ENCODE data around the gene TOX3. TPM values are rescaled to one million over a fixed set of nuclear protein-coding genes. Genes with fewer than 3 reads are reported as not detected.

TOX3 gene
- total and polyA plus RNA-seq, 2 of the 13 experiments (the other 11 are each of a cell fraction or from before 2014, with no cell fraction given) = 14.5 to 98.6 TPM

DNA sequence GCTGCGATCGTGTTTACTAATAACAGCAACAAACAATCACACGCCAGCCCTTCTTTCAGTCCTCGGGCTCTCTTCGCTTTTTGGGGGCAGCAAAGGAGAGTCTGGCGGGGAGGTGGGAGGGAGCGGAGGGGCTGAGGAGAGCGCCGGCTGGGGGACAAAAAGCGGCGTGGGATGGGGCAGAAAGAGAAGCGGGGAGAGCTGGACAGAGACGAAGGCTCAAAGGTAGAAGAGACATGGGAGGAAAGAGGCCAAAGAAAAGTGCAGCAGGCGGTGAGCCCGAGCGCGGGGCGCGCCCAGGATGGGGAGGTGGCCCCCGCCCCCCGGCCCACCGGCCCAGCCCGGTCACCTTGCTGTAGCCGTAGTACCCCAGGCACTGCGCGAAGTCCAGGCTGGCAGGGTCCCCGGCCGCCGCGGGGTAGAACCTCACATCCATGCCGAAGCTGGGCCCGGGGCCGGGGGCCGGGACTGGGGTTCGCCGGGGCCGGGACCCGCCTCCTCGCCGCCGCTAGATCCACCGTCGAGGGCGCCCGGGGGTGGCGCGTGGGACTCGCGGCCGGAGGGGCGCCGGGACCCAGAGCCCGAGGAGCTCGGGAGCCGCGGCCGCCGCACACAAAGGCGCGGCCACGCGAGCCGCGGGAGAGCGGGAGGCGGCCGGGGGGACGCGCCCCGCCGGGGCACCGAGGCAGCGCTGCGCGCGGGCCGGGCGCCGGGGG is 496 bp downstream of the TOX3 start:
- BruUV-seq (replicated peaks) = no TSS peak
- no peak overlapping the region for H2AFZ ChIP-seq (ENCODE audit: low read length)
- H3K4me3 ChIP-seq (replicated peaks in 1 of 3; ENCODE audit: insufficient read depth in 1 of 3, low read depth in 2 of 3, low read length in 3 of 3) = peak overlapping the region; percentile 91 to 96 (median 92)
- no peak for FAIRE-seq
- DNase-seq (ENCODE audit: low spot score) = no peak
- peak overlapping the region; percentile 67 for H3K27ac ChIP-seq (ENCODE audit: extremely low read length, insufficient read depth, low read length)
- CTCF ChIA-PET (ENCODE audit: low intra/inter-chr PET ratio, low total read pairs) = interaction anchor here (0.9 kb wide), 1 partner anchor 94 kb away, joined by 3 read pairs; no protein-coding TSS in a partner anchor
- peaks cover 39% of the 10 kb centered on the region for H3K4me1 ChIP-seq (ENCODE audit: insufficient read depth, low read length)
- H3K27me3 ChIP-seq (ENCODE audit: control insufficient read depth in 1 of 2, insufficient read depth in 2 of 2, low read length in 2 of 2) = no peaks in the 10 kb centered on the region; a peak in 1 of 5 replicates
- in situ Hi-C loops (cut with HindIII; ENCODE audit: extremely low pct_ligation_motif_present, low pct_unique_long_range_greater_than_20kb) (loop anchor here (5.0 to 10.0 kb wide), 3 partner anchors 54 to 352 kb away; no protein-coding TSS in a partner anchor), intact Hi-C loops (cut with micrococcal nuclease; ENCODE audit: unreplicated experiment) (loop anchor here (5.0 kb wide), 4 partner anchors 66 to 149 kb away; no protein-coding TSS in a partner anchor)
- H3K4me2 ChIP-seq (ENCODE audit: low read depth, low read length) = peak overlapping the region; percentile 74
- POLR2A ChIA-PET = interaction anchor here (1.0 to 4.0 kb wide), 12 partner anchors 8 to 353 kb away, joined by 3 to 65 read pairs (median 12); no protein-coding TSS in a partner anchor
- H3K9me3 ChIP-seq (ENCODE audit: low read length) = no peaks in the 10 kb centered on the region
- H3K9ac ChIP-seq (ENCODE audit: insufficient read depth, low read depth, low read length) = peak overlapping the region; percentile 82
- peaks cover 35% of the 10 kb centered on the region for H4K20me1 ChIP-seq (ENCODE audit: insufficient read depth, low read length)
- H3K79me2 ChIP-seq (ENCODE audit: insufficient read depth, low read length) = peaks cover 51% of the 10 kb centered on the region
- ATAC-seq = peak; percentile 22
- peaks cover 0 to 9% of the 10 kb centered on the region in 2 experiments; a peak in 3 of 5 replicates for H3K36me3 ChIP-seq (replicated peaks in 1 of 2; ENCODE audit: control insufficient read depth in 1 of 2, insufficient read depth in 2 of 2, low read length in 2 of 2)
- under 1% methylated on average over 34 of the region's 79 CpGs for WGBS (ENCODE audit: low lambda C conversion rate)
- TF ChIP-seq ZFY (CRISPR knock-in tag; IDR thresholded peaks at IDR 0.05) = peak; percentile 63
- 0 out of 2 replicates have a peak, but pooled peaks have one; percentile 12 for TF ChIP-seq KDM5B (CRISPR knock-in tag; IDR thresholded peaks at IDR 0.05; ENCODE audit: borderline replicate concordance)
- TF ChIP-seq ATF7-NPFF (CRISPR knock-in tag; IDR thresholded peaks at IDR 0.05; ENCODE audit: low read depth) = peak; percentile 42; the same call in 1 of the 2 replicates
- 0 out of 2 replicates have a peak, but pooled peaks have one; percentile 45 for TF ChIP-seq ZNF724P (CRISPR knock-in tag; IDR thresholded peaks at IDR 0.05; ENCODE audit: borderline replicate concordance)
- peak; percentile 12 for TF ChIP-seq ZNF687 (CRISPR knock-in tag; IDR thresholded peaks at IDR 0.05)
- TF ChIP-seq, protein P1, sequence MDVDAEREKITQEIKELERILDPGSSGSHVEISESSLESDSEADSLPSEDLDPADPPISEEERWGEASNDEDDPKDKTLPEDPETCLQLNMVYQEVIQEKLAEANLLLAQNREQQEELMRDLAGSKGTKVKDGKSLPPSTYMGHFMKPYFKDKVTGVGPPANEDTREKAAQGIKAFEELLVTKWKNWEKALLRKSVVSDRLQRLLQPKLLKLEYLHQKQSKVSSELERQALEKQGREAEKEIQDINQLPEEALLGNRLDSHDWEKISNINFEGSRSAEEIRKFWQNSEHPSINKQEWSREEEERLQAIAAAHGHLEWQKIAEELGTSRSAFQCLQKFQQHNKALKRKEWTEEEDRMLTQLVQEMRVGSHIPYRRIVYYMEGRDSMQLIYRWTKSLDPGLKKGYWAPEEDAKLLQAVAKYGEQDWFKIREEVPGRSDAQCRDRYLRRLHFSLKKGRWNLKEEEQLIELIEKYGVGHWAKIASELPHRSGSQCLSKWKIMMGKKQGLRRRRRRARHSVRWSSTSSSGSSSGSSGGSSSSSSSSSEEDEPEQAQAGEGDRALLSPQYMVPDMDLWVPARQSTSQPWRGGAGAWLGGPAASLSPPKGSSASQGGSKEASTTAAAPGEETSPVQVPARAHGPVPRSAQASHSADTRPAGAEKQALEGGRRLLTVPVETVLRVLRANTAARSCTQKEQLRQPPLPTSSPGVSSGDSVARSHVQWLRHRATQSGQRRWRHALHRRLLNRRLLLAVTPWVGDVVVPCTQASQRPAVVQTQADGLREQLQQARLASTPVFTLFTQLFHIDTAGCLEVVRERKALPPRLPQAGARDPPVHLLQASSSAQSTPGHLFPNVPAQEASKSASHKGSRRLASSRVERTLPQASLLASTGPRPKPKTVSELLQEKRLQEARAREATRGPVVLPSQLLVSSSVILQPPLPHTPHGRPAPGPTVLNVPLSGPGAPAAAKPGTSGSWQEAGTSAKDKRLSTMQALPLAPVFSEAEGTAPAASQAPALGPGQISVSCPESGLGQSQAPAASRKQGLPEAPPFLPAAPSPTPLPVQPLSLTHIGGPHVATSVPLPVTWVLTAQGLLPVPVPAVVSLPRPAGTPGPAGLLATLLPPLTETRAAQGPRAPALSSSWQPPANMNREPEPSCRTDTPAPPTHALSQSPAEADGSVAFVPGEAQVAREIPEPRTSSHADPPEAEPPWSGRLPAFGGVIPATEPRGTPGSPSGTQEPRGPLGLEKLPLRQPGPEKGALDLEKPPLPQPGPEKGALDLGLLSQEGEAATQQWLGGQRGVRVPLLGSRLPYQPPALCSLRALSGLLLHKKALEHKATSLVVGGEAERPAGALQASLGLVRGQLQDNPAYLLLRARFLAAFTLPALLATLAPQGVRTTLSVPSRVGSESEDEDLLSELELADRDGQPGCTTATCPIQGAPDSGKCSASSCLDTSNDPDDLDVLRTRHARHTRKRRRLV (CRISPR knock-in tag; IDR thresholded peaks at IDR 0.05) = no peak
- TF ChIP-seq ZNF564 (CRISPR knock-in tag; IDR thresholded peaks at IDR 0.05) = 0 out of 2 replicates have a peak, but pooled peaks have one; percentile 40
- TF ChIP-seq ZNF777 (CRISPR knock-in tag; IDR thresholded peaks at IDR 0.05) = peak; percentile 88
- TF ChIP-seq ZFP82 (CRISPR knock-in tag; IDR thresholded peaks at IDR 0.05; ENCODE audit: borderline replicate concordance) = no peak
- TF ChIP-seq ZNF138 (CRISPR knock-in tag; IDR thresholded peaks at IDR 0.05; ENCODE audit: low read depth) = 0 out of 2 replicates have a peak, but pooled peaks have one; percentile 8
- peak; percentile 31; the same call in 1 of the 2 replicates for TF ChIP-seq ZNF782 (CRISPR knock-in tag; IDR thresholded peaks at IDR 0.05; ENCODE audit: borderline replicate concordance)
- TF ChIP-seq ZNF879 (CRISPR knock-in tag; IDR thresholded peaks at IDR 0.05) = no peak
- TF ChIP-seq ZNF446 (CRISPR knock-in tag; IDR thresholded peaks at IDR 0.05) = peak; percentile 72
- 0 out of 2 replicates have a peak, but pooled peaks have one; percentile 37 for TF ChIP-seq ZNF709 (CRISPR knock-in tag; IDR thresholded peaks at IDR 0.05)
